Activated CD4-positive, alpha-beta memory T cell treated with anti-CD3 and anti-CD28 coated beads, Interleukin-2, amount 10 ng/mL, durations not matched to agents 7 days and 5 days (primary cell): Measurements from ENCODE around the gene DOC2A. TPM values are rescaled to one million over a fixed set of nuclear protein-coding genes. Genes with fewer than 3 reads are reported as not detected.
"Not testable (repeated sequence)": the region's sequence is repeated elsewhere in the genome, so short reads cannot be mapped to it uniquely, and the experiment has no call there.

Experiments used
- CTCF ChIA-PET: fragments of 350-600 bp; sonication (Branson Sonifier 250); formaldehyde crosslinking; loops from one replicate; lab custom pipeline; 2021; ENCODE audit warnings: antibody characterized with exemption, inconsistent platforms; lab: Charles Lee
- POLR2A ChIA-PET: fragments of 350-600 bp; sonication (Branson Sonifier 250); formaldehyde crosslinking; loops from one replicate; lab custom pipeline; 2021; ENCODE audit warnings: antibody characterized with exemption; lab: Charles Lee
- DNase-seq: peaks from one replicate; pipeline ENCODE4 v3.0.0-alpha.2; 2020
- H3K27ac Mint-ChIP-seq: one replicate; pipeline ENCODE4 v1.8.0; 2021; ENCODE audit warnings: mild to moderate bottlenecking, mixed read lengths
- H3K27me3 Mint-ChIP-seq: one replicate; pipeline ENCODE4 v1.8.0; 2021; ENCODE audit warnings: mixed read lengths
- H3K36me3 Mint-ChIP-seq: one replicate; pipeline ENCODE4 v1.8.0; 2021; ENCODE audit warnings: low read depth, mixed read lengths
- H3K4me1 Mint-ChIP-seq: one replicate; pipeline ENCODE4 v1.8.0; 2021; ENCODE audit warnings: mixed read lengths
- H3K4me3 Mint-ChIP-seq: one replicate; pipeline ENCODE4 v1.8.0; 2021; ENCODE audit warnings: mild to moderate bottlenecking, mixed read lengths
- H3K9me3 Mint-ChIP-seq: one replicate; pipeline ENCODE4 v1.8.0; 2021; ENCODE audit warnings: mixed read lengths
- total RNA-seq, 2 experiments: library from RNA; stranded (reverse); gene quantifications; one replicate each; pipeline ENCODE4 v1.2.3, GENCODE V29; 2021

DOC2A gene
- total RNA-seq, 2 experiments from 2014 or later, result not detected

GRCh38 chr16:29972500-29972899 is 38.3 kb downstream of the DOC2A start:
- no peak for DNase-seq
- ChIA-PET CTCF (interaction anchor here (0.9 to 3.3 kb wide), 8 partner anchors 11 to 273 kb away, joined by 3 to 29 read pairs (median 8); partner anchors contain the start of genes CDIPT and TMEM219), POLR2A (interaction anchor here (0.6 to 8.8 kb wide), 15 partner anchors 11 to 378 kb away, joined by 3 to 99 read pairs (median 5); partner anchors contain the start of genes ALDOA, CDIPT, HIRIP3 and INO80E)
- Mint-ChIP-seq H3K36me3 (peaks cover 36% of the 10 kb centered on the region), H3K4me3 (no peak overlapping the region), H3K4me1 (peaks cover 35% of the 10 kb centered on the region), H3K27me3 (no peaks in the 10 kb centered on the region), H3K9me3 (no peaks in the 10 kb centered on the region), H3K27ac (peak overlapping the region; percentile 67)

- DNase-seq, result no peak
- ChIA-PET POLR2A (interaction anchor here (0.6 to 6.6 kb wide), 2 partner anchors 10 to 24 kb away, joined by 4 to 78 read pairs; partner anchors contain the start of genes HIRIP3 and TMEM219), CTCF (interaction anchor here (1.0 kb wide), 1 partner anchor 14 kb away, joined by 3 read pairs; no protein-coding TSS in a partner anchor)
- Mint-ChIP-seq H3K4me1 (peaks cover 25% of the 10 kb centered on the region), H3K27ac (no peak overlapping the region), H3K27me3 (no peaks in the 10 kb centered on the region), H3K9me3 (no peaks in the 10 kb centered on the region), H3K4me3 (no peak overlapping the region), H3K36me3 (peaks cover 32% of the 10 kb centered on the region)
These were observed 39.5 kb downstream of the DOC2A start for GRCh38 chr16:29971304-29971703.

- Mint-ChIP-seq H3K4me1 (peaks cover 11% of the 10 kb centered on the region), H3K4me3 (no peak overlapping the region), H3K36me3 (peaks cover 38% of the 10 kb centered on the region), H3K27me3 (no peaks in the 10 kb centered on the region), H3K27ac (no peak overlapping the region), H3K9me3 (no peaks in the 10 kb centered on the region)
- ChIA-PET POLR2A (no interaction called here), CTCF (no interaction called here)
- DNase-seq, result no peak
These were observed 42.6 kb downstream of the DOC2A start for GRCh38 chr16:29968205-29968604.

GRCh38 chr16:29963021-29963743 is 47.6 kb downstream of the DOC2A start:
- H3K27me3 Mint-ChIP-seq, result no peaks in the 10 kb centered on the region
- DNase-seq, result no peak
- no peaks in the 10 kb centered on the region for H3K9me3 Mint-ChIP-seq
- POLR2A ChIA-PET, result interaction anchor here (1.3 to 3.6 kb wide), 5 partner anchors 11 to 976 kb away, joined by 3 to 78 read pairs (median 5); partner anchors contain the start of genes HIRIP3, INO80E, MVP and TAOK2
- H3K4me3 Mint-ChIP-seq, result peak overlapping the region; percentile 87
- CTCF ChIA-PET, result interaction anchor here (0.6 to 4.6 kb wide), 3 partner anchors 11 to 92 kb away, joined by 3 to 29 read pairs (median 6); partner anchors contain the start of gene TAOK2
- peaks cover 12% of the 10 kb centered on the region for H3K36me3 Mint-ChIP-seq
- peaks cover 25% of the 10 kb centered on the region for H3K4me1 Mint-ChIP-seq
- H3K27ac Mint-ChIP-seq, result peak overlapping the region; percentile 82

GRCh38 chr16:29962344-29962994 is 48.4 kb downstream of the DOC2A start:
- POLR2A ChIA-PET, result interaction anchor here (0.6 to 3.6 kb wide), 15 partner anchors 9 to 975 kb away, joined by 3 to 78 read pairs (median 4); partner anchors contain the start of genes CDIPT, HIRIP3, INO80E and KCTD13
- no peak for DNase-seq
- peak overlapping the region; percentile 87 for H3K4me3 Mint-ChIP-seq
- H3K27me3 Mint-ChIP-seq, result no peaks in the 10 kb centered on the region
- CTCF ChIA-PET, result interaction anchor here (0.6 to 4.6 kb wide), 13 partner anchors 11 to 262 kb away, joined by 3 to 29 read pairs (median 4); partner anchors contain the start of genes CDIPT, HIRIP3, INO80E and KCTD13
- H3K9me3 Mint-ChIP-seq, result no peaks in the 10 kb centered on the region
- peak overlapping the region; percentile 82 for H3K27ac Mint-ChIP-seq
- peaks cover 12% of the 10 kb centered on the region for H3K36me3 Mint-ChIP-seq
- peaks cover 25% of the 10 kb centered on the region for H3K4me1 Mint-ChIP-seq

- CTCF ChIA-PET, result interaction anchor here (0.6 to 4.6 kb wide), 15 partner anchors 11 to 1637 kb away, joined by 3 to 29 read pairs (median 4); partner anchors contain the start of genes CDIPT, HIRIP3, INO80E and KCTD13
- DNase-seq, result peak; percentile 94
- POLR2A ChIA-PET, result interaction anchor here (0.6 to 3.6 kb wide), 22 partner anchors 8 to 1116 kb away, joined by 3 to 78 read pairs (median 4); partner anchors contain the start of genes CDIPT, HIRIP3, INO80E and KCTD13
- H3K9me3 Mint-ChIP-seq, result no peaks in the 10 kb centered on the region
- peak within 1 kb of the TSS; percentile 87 for H3K4me3 Mint-ChIP-seq
- no peaks in the 10 kb centered on the region for H3K27me3 Mint-ChIP-seq
- peaks cover 12% of the 10 kb centered on the region for H3K36me3 Mint-ChIP-seq
- H3K4me1 Mint-ChIP-seq, result peaks cover 25% of the 10 kb centered on the region
- peak within 1 kb of the TSS; percentile 82 for H3K27ac Mint-ChIP-seq
These were observed 49.1 kb downstream of the DOC2A start, which contains the start of gene TMEM219 for GRCh38 chr16:29961479-29962343. TSS of gene TMEM219 (plus strand) at chr16:29962079. CDS start at chr16:29963144, 1,065 bp downstream.

GRCh38 chr16:29961127-29961478 is 49.7 kb downstream of the DOC2A start:
- Mint-ChIP-seq H3K9me3 (no peaks in the 10 kb centered on the region), H3K27me3 (no peaks in the 10 kb centered on the region), H3K4me3 (peak overlapping the region; percentile 87), H3K27ac (peak overlapping the region; percentile 82), H3K4me1 (peaks cover 24% of the 10 kb centered on the region), H3K36me3 (peaks cover 10% of the 10 kb centered on the region)
- ChIA-PET CTCF (interaction anchor here (0.6 to 4.6 kb wide), 12 partner anchors 10 to 260 kb away, joined by 3 to 29 read pairs (median 4); partner anchors contain the start of genes CDIPT, HIRIP3, INO80E and KCTD13), POLR2A (interaction anchor here (0.8 to 3.6 kb wide), 17 partner anchors 8 to 262 kb away, joined by 3 to 78 read pairs (median 4); partner anchors contain the start of genes CDIPT, HIRIP3, INO80E and KCTD13)
- no peak for DNase-seq

GRCh38 chr16:29959821-29960220 is 51.0 kb downstream of the DOC2A start:
- H3K9me3 Mint-ChIP-seq, H3K27ac Mint-ChIP-seq, H3K36me3 Mint-ChIP-seq, H3K4me3 Mint-ChIP-seq, H3K27me3 Mint-ChIP-seq, DNase-seq: not testable (repeated sequence)
- ChIA-PET POLR2A (interaction anchor here (1.1 to 3.6 kb wide), 3 partner anchors 14 to 106 kb away, joined by 3 to 78 read pairs (median 30); partner anchors contain the start of genes ALDOA, KCTD13 and TAOK2), CTCF (interaction anchor here (4.6 kb wide), 1 partner anchor 14 kb away, joined by 29 read pairs; the partner anchor contains the start of gene TAOK2)
- peaks cover 22% of the 10 kb centered on the region for H3K4me1 Mint-ChIP-seq

- CTCF ChIA-PET, result interaction anchor here (4.6 kb wide), 1 partner anchor 14 kb away, joined by 29 read pairs; the partner anchor contains the start of gene TAOK2
These were observed 51.5 kb downstream of the DOC2A start for GRCh38 chr16:29959293-29959692.

GRCh38 chr16:29958756-29959155 is 52.1 kb downstream of the DOC2A start:
- Mint-ChIP-seq H3K9me3 (no peaks in the 10 kb centered on the region), H3K27ac (no peak overlapping the region), H3K4me1 (peaks cover 22% of the 10 kb centered on the region), H3K4me3 (no peak overlapping the region), H3K27me3 (peaks cover 7% of the 10 kb centered on the region), H3K36me3 (peaks cover 5% of the 10 kb centered on the region)
- no peak for DNase-seq
- ChIA-PET POLR2A (no interaction called here), CTCF (interaction anchor here (4.6 kb wide), 1 partner anchor 15 kb away, joined by 29 read pairs; the partner anchor contains the start of gene TAOK2)

More at GRCh38 chr16:29959293-29959692, 51.5 kb downstream of the DOC2A start:
- Mint-ChIP-seq H3K27ac (no peak overlapping the region), H3K27me3 (peaks cover 4% of the 10 kb centered on the region), H3K4me3 (no peak overlapping the region), H3K36me3 (peaks cover 5% of the 10 kb centered on the region), H3K9me3 (no peaks in the 10 kb centered on the region), H3K4me1 (peaks cover 22% of the 10 kb centered on the region)
- POLR2A ChIA-PET, result interaction anchor here (3.1 kb wide), 1 partner anchor 33 kb away, joined by 30 read pairs; the partner anchor contains the start of gene KCTD13
- DNase-seq, result no peak
